Sigmoid colon (tissue), 4 donors: ENCODE data around the gene BCL7C.

Experiments
- POLR2AphosphoS5 ChIP-seq, 4 donors: sonication (generic); formaldehyde crosslinking; IDR thresholded peaks; one replicate each; pipeline ENCODE4 v1.6.1; 2017; ENCODE audit warnings: antibody characterized with exemption in 4 of 4
- TF ChIP-seq, protein P1 (sequence below), 4 experiments: fragments of 450-650 bp in 3 of 4; fragments of 200-600 bp in 1 of 4; IDR thresholded peaks; one replicate each; pipeline ENCODE4 v1.5.1; 2016 to 2019; ENCODE audit warnings: antibody characterized with exemption in 4 of 4, mild to moderate bottlenecking in 3 of 4, moderate library complexity in 2 of 4

DNA sequence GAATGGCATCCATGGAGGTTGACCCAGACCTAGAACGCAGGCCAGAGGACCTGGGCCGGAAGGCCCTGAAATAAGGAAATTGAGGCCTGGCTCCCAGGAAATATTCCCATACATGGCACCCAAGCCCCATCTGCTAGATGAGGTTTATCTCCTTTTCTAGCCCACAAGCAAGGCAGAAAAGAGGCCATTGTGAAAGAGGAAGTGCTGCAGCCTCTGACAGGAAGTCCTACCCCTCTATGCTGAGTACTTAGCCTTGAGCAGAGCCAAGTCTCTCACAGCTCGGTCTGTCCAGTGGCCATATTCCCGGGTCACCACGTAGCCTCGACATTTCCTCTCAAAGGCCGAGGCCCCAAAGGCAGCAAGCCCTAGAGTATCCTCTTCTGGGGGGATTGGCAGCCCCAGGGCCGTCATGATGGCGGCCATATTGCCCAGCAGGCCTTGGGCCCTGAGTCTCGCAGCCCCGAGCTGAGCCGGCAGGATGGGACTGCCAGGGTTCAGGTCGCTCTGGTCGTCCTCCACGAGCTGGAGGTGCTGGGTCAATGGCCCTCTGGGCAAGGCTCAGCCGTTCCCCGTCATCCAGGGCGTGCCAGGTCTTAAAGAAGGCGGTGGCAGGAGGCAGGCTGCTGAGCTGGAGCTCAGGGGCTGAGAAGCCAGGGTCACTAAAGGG, 10.4 kb upstream of the BCL7C start:
- TF ChIP-seq POLR2AphosphoS5 (IDR thresholded peaks at IDR 0.05), result no peak
- TF ChIP-seq, protein P1, sequence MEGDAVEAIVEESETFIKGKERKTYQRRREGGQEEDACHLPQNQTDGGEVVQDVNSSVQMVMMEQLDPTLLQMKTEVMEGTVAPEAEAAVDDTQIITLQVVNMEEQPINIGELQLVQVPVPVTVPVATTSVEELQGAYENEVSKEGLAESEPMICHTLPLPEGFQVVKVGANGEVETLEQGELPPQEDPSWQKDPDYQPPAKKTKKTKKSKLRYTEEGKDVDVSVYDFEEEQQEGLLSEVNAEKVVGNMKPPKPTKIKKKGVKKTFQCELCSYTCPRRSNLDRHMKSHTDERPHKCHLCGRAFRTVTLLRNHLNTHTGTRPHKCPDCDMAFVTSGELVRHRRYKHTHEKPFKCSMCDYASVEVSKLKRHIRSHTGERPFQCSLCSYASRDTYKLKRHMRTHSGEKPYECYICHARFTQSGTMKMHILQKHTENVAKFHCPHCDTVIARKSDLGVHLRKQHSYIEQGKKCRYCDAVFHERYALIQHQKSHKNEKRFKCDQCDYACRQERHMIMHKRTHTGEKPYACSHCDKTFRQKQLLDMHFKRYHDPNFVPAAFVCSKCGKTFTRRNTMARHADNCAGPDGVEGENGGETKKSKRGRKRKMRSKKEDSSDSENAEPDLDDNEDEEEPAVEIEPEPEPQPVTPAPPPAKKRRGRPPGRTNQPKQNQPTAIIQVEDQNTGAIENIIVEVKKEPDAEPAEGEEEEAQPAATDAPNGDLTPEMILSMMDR (IDR thresholded peaks at IDR 0.05), result no peak
